ENCODE data around the gene TSPAN19.
"Not testable (repeated sequence)": the region's sequence is repeated elsewhere in the genome, so short reads cannot be mapped to it uniquely, and the experiment has no call there.

Gene TSPAN19

DNA sequence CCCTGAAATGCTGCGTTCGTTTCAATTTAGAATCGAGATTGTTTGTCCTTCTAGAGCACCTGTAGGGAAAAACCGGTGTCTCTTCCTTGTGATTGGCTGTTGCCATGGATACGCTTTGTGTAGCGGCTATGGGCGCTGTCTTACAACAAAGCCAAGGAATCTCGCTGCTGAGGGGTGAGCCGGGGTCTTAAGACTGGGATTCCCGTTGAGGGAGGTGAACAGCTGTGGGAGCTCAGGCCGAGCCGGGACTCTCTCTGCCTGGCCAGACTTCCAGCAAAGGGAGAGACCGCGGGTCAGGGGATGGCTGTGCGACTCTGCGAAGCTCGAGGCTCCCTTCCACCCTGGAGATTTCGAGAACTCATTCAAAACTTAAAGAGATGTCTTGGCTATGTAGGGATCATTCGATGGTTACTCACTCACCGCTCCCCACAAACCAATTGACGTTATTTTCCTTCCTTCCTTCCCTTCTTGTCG, at the start of gene TSPAN19, which contains the start of gene LRRIQ1:
TSPAN19 (minus strand) TSS at position 44 of the 474 bp plus-strand sequence. CDS start 6,331 bp downstream, outside the sequence.
LRRIQ1 (plus strand) TSS at position 118 of the 474 bp plus-strand sequence. CDS start 1,826 bp downstream, outside the sequence.
- no peak for DNase-seq (ENCODE audit: low read depth in 2 of 2)

DNA sequence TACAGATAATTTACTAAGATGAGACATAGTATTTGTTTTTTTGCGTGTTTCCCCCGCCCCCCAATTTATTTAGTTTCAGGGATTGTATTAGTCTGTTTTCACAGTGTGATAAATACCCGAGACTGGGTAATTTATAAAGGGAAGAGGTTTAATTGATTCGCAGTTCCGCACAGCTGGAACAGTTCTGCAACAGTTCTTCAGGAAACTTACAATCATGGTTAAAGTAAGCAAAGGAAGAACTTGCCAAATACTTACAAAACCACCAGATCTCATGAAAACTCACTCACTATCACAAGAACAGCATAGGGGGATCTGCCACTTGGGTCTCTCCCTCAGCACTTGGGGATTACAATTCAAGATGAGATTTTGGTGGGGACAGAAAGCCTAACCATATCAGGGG, 49.0 kb upstream of the TSPAN19 start:
- no peak for DNase-seq (ENCODE audit: low read depth in 2 of 2)

DNA sequence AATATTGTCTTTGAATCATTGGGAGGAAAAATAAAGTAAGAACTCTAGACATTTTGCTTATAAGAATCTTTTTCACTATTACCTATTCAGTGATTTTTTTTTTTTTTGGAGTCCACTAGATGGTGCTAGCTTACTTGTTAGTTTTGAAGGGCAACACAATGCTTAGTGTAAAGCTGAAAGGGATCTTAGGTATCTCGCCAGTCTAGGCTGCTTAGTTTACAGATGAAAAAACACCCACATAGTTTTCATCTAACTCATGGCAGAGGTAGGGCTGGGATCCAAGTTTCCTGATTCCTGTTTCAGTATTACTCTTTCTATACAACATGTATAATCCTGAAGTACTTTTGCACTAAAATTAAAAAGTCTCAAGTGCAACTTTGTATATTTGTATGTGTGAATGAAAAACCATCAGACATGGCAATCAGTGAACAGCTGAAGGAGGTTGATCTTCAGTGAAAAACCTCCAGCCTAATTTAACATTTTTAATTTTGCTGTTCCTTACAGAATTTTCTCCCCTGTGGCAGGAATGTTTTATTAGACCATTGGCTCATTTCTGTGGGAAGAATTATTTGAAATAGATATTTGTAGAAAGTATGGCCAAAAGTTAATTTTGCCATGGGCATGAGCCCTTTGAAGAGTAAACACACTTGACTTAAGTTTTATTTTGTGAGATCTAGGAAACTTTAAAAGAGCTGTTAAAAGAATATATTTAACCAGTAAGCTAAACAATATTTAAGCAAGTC, 40.8 kb upstream of the TSPAN19 start:
- DNase-seq (ENCODE audit: low read depth in 2 of 2) = no peak

DNA sequence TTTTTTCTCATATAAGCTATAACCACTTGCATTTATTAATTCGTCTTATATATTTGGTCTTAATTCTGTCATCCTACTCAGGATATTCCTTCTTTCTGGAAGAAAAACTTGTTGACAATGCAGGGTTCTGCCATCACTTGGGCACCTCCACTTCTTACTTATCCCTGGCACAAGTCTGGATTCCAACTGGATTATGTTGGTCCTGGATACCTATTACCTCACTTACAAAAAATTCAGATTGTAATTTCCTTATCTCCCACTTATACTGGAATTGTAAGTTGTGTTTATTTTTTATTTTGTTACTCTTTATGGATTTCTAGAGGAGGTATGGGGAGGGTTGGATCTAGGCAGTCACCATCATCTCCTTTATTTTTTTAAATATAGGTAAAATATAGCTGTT, 36.7 kb upstream of the TSPAN19 start:
- DNase-seq (ENCODE audit: low read depth in 2 of 2) = no peak

DNA sequence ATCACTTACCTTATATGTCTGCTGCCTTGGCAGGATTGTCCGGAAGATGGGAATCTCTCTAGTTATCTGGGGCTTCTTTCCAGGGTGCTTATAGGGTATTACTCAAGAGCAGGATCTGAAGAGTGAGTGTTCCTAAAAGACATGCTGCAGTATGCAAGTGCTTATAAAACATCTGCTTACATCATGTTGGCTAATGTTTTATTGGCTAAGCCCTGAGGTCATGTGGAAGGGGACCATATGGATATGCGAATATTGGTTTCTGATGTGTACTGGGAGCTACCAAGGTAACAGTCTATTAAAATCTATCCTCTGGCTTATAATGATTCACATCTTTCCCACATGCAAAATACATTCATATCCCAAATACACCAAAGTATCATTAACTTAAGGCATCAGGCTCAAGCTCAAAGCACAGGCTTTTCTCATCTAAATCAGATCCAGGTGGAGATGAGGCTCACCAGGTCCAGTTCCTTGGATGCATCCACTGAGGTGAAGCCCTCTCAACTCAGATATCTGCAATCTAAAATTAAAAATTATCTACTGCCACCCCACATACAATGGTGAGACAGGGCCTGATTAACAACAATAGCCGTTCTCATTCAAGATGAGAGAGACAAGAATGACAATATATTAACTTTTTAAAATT, 29.9 kb upstream of the TSPAN19 start:
- no peak for DNase-seq (ENCODE audit: low read depth in 2 of 2)

DNA sequence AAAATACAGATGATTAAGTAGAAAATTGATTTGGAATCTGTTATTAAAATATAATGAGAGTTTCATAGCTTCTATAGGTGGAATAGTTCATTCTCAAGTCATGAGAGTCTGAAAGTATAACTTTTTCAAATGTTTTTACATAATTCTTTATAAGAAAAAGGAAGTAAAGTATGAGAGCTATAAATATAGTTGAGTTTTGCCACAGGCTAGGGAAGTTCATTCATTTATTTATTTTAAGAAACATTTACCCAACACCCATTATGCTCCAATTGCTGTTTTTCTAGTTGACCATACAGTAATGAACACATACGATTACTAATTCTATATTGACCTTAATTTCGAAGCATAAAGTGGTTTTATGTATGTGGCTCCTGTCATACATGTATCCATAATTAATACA, 24.8 kb upstream of the TSPAN19 start:
- no peak for DNase-seq (ENCODE audit: low read depth in 2 of 2)

DNA sequence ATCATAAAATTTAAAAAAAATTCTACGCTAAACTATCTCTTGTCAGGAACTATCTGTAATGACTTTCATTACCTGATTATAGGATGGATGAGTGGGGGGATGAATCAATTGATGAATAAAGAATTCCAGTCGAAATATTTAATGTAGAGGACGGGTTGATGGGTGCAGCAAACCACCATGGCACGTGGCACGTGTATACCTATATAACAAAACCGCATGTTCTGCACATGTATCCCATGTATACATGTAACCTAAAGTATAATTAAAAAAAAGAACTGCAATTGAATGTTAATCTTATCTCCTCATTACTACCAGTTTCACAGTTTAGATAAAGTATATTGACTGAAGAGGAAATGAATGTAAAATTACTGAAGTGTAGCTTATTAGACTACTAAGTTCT, 23.5 kb upstream of the TSPAN19 start:
- no peak for DNase-seq (ENCODE audit: low read depth in 2 of 2)

DNA sequence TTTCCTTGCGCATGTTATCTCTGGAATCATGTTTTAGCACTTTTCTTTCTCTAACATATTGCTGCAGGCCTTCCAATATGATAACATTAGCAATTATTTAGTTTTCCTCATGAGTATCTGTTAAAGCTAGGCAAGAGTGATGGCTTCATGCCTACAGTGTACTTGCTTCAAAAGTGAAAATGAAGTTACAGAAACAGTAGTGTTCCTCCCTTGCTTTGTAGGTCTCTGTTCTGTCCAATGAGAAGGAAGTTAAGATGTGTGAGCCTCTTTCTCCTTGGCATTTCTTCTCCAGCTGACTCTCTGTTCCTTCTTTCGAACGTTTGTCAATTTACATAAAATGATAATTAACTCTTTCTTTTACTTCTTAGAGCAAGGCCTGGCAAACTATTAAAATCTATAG, 22.3 kb upstream of the TSPAN19 start:
- DNase-seq (ENCODE audit: low read depth in 2 of 2) = no peak

DNA sequence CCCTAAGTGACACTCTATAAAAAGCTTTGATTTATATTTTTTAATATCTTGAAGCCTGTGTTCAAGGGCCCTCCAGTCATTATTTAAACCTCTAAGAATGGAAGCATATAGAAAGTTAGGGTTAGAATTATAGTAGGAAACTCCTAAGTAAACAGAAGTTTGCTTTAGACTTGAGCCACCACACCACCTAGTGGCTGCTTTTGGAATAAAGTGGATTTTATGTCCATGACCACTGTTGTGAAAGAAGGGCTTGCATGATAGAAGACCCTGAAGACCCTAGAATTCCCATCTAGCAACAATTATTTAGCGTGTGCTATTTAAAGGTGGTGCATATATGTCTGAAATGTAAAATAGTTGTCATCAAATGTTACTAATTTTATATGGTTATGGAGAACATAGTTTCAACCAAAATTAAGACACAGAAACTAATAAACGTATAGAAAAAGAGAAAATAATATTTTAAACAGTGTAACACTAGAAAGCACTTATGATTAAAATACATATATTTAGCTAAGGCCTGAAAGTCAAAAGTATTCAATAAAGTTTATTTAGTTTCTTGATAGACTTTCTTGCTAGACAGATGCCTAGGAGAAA, 21.4 kb upstream of the TSPAN19 start:
- no peak for DNase-seq (ENCODE audit: low read depth in 2 of 2)

DNA sequence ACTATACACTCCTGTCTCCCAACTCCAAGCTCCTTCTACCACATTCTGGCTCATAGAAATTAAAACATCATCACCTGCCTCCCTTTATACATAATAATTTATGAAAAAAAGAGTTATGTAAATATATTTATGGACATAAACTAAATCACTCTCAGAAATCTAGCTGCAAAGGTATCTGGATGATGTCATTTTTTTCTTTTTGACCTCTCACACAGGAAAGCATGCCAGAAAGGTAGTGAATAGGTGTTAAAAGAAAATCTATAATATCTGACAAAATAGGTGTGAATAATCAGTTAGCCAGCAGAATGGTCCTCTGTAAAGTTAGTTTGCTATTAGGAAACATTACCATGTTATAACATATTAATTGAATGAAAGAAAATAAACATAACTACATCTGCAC, 7.8 kb upstream of the TSPAN19 start:
- no peak for DNase-seq (ENCODE audit: low read depth in 2 of 2)

DNA sequence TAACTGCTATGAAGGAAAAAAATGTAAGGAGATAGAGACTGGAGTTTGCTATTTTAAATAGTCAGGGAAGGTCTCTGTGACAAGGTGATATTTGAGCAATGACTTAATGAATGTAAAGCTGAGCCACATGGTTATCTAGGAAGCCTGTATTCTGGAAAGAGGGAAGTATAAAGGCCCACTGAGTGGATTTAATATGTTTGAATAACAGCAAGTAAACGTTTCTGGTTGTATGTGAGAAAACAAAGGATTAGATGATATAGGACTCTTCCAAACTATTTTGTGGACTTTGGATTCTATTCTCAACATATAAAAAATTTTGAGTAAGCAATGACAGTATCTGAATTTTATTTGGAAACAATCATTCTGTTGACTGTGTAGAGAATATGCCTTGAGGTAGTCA, 5.3 kb upstream of the TSPAN19 start:
- no peak for DNase-seq (ENCODE audit: low read depth in 2 of 2)

DNA sequence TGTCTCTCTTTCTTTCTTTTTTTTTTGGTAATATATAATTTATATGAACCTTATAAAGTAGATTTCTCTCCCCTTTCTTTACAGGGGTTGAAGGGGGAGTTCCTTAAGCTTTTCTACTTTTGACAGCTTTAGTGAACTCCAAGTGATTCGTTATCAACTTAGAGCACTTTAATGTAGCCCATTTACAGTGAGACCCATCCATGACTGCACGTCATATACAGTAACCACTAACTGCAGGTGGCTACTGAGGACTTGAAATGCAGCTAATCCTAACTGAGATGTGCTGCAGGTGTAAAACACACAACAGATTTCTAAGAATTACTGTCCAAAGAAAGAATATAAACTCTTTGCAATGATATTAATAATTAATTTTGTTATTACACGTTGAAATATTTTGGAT, 656 bp upstream of the TSPAN19 start:
- no peak for DNase-seq (ENCODE audit: low read depth in 2 of 2)

DNA sequence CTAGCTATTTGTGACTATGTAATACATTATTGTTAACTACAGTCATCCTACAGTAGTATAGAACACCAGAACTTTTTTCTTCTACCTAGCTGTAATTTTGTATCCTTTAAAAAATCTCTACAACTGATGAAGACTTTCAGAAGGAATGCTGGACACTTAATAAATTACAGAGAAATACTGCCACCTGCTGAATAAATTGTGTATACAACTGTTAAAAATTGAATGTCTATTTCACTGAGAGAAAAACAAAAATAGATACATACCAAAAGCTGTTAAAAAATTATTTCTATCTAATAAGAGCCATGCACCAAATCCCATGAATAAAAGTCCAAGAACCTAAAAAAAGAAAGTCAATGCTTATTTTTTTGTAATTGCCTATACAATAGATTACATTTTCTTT, 6.6 kb downstream of the TSPAN19 start:
- no peak for DNase-seq (ENCODE audit: low read depth in 2 of 2)

DNA sequence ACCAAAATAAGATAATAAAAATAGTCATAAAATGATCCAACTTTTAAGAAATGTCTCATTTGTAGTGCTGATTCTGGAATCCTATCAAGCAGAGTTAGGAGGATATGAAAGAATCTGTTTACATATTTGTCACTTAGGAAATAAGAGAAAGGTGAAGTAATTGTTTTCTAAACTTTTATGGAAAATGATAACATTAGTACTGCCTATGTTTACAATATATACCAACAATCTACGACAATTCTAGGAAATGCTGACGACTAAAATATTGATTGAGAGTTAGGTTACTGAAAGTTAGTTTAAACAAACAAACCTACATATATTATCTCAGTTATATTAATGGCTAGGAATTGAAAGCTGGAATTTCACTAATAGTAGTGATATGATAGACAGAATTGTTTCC, 18.0 kb downstream of the TSPAN19 start:
- no peak for DNase-seq (ENCODE audit: low read depth in 2 of 2)

DNA sequence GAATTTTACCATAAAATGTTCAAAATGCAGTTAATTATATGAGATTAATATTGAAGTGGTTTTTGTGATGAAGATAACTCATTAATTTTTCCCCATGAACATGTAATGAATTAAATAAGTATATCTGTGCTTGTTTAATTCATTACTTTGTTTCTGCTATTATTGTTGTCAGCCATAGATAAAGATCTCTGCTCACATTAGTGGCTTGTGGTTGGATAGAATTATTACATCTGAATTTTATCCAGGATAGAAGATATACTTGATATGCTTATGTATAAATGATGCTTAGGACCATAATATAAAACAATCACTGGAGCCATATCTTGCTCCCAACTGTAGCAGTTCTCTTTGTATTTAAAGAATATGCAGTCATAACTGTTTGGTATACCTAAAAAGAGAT, 18.5 kb downstream of the TSPAN19 start:
- DNase-seq (ENCODE audit: low read depth in 2 of 2) = no peak

DNA sequence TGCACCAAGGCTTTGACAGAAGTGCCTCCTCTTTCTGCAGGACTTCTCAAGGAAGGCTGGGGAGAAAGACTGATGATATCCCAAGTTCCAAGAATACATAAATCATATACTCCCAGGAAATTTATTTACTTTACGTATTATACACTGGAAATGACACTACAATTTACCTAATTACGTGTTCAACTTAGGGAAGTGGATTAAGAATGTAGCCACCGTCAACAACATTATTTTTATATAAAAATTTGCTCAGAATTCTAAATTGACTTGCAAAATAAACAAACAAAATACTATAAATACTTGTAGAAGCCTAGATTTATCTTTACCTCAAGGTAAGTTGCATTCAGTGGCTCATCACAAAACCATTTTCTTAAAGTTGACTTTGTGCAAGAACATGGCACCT, 18.9 kb downstream of the TSPAN19 start:
- no peak for DNase-seq (ENCODE audit: low read depth in 2 of 2)

DNA sequence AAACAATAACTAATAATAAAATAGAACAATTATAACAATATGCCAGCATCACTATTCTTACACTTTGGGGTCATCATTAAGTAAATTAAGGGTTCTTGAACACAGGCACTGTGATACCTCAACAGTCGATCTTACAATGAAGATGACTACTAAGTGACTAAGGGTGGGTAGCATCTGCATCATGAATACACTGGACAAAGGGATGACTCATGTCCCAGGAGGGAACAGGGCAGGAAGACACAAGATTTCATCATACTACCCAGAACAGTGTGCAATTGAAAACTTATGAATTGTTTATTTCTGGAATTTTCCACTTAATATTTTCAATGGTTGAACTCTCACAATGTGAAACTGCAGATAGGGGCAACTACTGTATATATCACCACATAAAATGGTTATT, 19.7 kb downstream of the TSPAN19 start:
- no peak for DNase-seq (ENCODE audit: low read depth in 2 of 2)

DNA sequence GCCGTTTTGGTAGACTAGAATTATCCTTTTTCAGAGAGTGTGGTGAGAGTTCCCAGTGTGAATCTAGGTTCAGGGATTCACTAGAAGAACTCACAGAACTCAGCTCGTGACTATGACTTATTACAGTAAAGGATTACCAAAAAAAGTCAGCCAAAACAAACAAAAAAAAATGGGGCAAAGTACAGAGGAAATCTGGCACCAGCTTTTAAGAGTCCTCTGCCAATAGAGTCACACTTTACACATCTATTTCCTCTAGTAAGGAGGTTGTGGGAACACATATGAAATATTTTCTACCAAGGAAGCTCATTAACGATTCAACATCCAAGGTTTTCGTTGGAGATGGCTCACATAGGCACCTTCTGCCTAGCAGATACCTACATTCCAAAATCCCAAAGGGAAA, 28.2 kb downstream of the TSPAN19 start:
- DNase-seq (ENCODE audit: low read depth in 2 of 2) = no peak

DNA sequence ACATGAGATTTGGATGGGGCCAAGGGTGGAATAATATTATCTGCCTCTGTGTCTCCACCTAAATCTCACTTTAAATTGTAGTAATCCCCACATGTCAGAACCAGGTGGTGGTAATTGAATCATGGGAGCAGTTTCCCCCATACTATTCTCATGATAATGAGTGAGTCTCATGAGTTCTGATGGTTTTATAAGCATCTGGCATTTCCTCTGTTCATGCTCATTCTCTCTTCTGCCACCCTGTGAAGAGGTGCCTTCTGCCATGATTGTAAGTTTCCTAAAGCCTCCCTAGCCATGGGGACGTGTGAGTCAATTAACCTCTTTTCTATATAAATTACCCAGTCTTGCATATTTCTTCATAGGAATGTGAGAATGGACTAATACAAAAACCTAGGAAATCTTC, 29.9 kb downstream of the TSPAN19 start:
- DNase-seq (ENCODE audit: low read depth in 2 of 2) = no peak

DNA sequence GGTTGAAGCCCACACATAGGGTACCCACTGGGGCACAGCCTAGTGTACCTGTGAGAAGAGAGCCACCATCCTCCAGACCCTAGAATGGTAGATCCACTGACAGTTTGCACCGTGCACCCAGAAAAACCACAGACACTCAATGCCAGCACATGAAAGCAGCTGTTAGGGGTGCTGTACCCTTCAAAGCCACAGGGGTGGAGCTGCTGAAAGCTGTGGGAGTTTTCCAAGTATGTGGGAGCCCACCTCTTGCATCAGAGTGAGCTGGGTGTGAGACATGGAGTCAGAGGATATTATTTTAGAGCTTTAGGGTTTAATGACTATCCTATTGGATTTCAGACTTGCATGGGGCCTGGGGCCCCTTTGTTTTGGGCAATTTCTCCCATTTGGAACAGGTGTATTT, 30.5 kb downstream of the TSPAN19 start:
- DNase-seq (ENCODE audit: low read depth in 2 of 2) = no peak

DNA sequence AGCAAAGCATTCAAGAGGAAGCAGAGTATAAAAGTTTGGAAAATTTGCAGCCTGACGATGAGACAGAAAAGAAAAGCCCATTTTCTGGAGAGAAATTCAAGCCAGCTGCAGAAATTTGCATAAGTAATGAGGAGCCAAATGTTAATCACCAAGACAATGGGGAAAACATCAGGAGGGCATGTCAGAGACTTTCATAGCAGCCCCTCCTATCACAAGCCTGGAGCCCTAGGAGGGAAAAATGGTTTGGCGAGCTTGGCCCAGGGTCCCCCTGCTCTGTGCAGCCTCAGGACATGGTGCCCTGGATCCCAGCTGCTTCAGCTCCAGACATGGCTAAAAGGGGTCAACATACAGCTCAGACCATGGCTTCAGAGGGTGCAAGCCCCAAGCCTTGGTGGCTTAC, 31.0 kb downstream of the TSPAN19 start:
- not testable (repeated sequence) for DNase-seq (ENCODE audit: low read depth in 2 of 2)

DNA sequence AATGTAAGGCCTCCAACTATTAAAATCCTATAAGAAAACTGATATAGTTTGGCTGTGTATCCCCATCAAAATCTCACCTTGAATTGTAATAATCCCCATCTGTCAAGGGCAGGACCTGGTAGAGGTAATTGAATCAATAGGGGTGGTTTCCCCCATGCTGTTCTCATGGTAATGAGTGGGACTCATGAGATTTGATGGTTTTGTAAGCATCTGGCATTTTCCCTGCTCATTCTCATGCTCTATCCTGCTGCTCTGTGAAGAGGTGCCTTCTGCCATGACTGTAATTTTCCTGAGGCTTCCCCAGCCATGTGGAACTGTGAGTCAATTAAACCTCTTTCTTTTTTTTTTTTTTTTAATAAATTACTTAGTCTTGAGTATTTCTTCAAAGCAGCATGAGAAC, 31.9 kb downstream of the TSPAN19 start:
- DNase-seq (ENCODE audit: low read depth in 2 of 2) = no peak

DNA sequence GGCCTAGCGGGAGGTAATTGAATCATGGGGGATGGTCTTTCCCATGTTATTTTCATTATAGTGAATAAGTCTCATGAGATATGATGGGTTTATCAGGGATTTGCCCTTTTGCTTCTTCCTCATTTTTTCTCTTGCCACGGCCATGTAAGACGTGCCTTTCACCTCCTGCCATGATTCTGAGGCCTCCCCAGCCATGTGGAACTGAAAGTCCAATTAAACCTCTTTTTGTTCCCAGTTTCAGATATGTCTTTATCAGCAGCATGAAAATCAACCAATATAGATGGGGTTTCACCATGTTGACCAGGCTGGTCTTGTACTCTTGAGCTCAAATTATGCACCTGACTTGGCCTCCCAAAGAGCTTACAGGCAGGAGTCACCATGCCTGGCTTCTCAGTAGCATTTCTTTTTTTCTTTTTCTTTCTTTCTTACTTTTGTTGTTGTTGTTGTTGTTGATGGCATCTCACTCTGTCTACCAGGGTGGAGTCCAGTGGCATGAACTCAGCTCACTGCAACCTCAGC, 33.2 kb downstream of the TSPAN19 start:
- no peak for DNase-seq (ENCODE audit: low read depth in 2 of 2)
